H1 (cell line): ENCODE measurements around the gene SOX6. TPM values are rescaled to one million over a fixed set of nuclear protein-coding genes. Genes with fewer than 3 reads are reported as not detected.

Experiments
- CTBP2 ChIP-seq: IDR thresholded peaks from 2 replicates; pipeline ENCODE4 v1.7.0; 2011; ENCODE audit warnings: borderline replicate concordance, mild to moderate bottlenecking, moderate library complexity, mixed read lengths, low read length; ENCODE audit not compliant: insufficient read depth, insufficient read length
- E2F6 ChIP-seq: IDR thresholded peaks from 2 replicates; pipeline ENCODE4 v1.6.1; 2012; ENCODE audit warnings: inconsistent platforms
- JUN ChIP-seq: IDR thresholded peaks from 2 replicates; pipeline ENCODE4 v1.6.1; 2011; ENCODE audit warnings: low read depth, mild to moderate bottlenecking, improper control_type of control experiment, low read length
- JUND ChIP-seq: IDR thresholded peaks from 2 replicates; pipeline ENCODE4 v1.6.1; 2011; ENCODE audit warnings: mild to moderate bottlenecking, improper control_type of control experiment, low read length
- KDM5A ChIP-seq: fragments of 200-600 bp; IDR thresholded peaks from 2 replicates; pipeline ENCODE4 v1.7.1; 2012; ENCODE audit warnings: mild to moderate bottlenecking, low read length, inconsistent platforms, mixed read lengths
- SIN3A ChIP-seq, 2 experiments: IDR thresholded peaks in 1 of 2; conservative IDR thresholded peaks in 1 of 2; 2 replicates each; pipeline ENCODE4 v1.6.1; 2011 to 2012; ENCODE audit warnings: low read length in 2 of 2, improper control_type of control experiment in 1 of 2, low read depth in 1 of 2, mild to moderate bottlenecking in 1 of 2
- SP4 ChIP-seq: IDR thresholded peaks from 2 replicates; pipeline ENCODE4 v1.6.1; 2012; ENCODE audit warnings: low read length, inconsistent platforms
- TCF12 ChIP-seq: IDR thresholded peaks from 2 replicates; pipeline ENCODE4 v1.6.1; 2011; ENCODE audit warnings: low read depth, mild to moderate bottlenecking, low read length
- polyA plus RNA-seq, 7 experiments: library from polyadenylated mRNA; depleted of rRNA in 3 of 7; stranded (reverse) in 5 of 7; unstranded in 2 of 7; fragments of >200 nt in 5 of 7; fragments of 200-250 nt in 2 of 7; gene quantifications; 1 replicate in 5 of 7; 2 replicates in 1 of 7; 4 replicates in 1 of 7; pipeline versions ENCODE4 v1.2.1 to v1.2.3, GENCODE V29; 2011 to 2013; ENCODE audit warnings: missing spikeins in 2 of 7, mixed read lengths in 2 of 7
- total RNA-seq: library from RNA; stranded (reverse); fragmentation: NEBNext Ultra II Directional; extraction: Animal tissue kit (Norgen Biotek cat#: 25700); gene quantifications from 2 replicates; pipeline ENCODE4 v1.2.1, GENCODE V29; 2021
- TF ChIP-seq, protein P1 (sequence below): fragments of 300-600 bp; sonication (generic); IDR thresholded peaks from 2 replicates; pipeline ENCODE4 v1.7.1; 2012; ENCODE audit warnings: low read length, moderate library complexity, mild to moderate bottlenecking, inconsistent platforms; ENCODE audit not compliant: insufficient replicate concordance

SOX6 gene
- total and polyA plus RNA-seq, 2 of the 8 experiments (the other 6 are each of a cell fraction or from before 2014, with no cell fraction given): 0.09 TPM; not detected in 1

DNA sequence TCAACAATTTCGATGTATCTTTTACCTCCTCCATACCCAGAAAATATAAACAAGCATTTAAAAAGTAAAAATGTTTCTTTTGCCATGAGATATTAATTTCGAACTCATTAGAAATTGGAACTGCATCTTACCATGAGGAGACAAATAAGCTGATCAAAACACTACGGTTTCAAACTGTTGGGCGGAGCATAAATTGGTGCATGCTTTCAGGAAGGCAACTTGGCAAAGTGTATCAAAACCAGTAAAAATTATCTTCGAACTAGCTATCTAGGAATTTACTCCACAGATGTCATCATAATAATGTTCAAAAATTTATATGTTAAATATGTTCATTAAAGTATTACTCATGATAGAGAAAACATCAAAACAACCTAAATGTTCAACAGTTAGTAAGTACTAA lies 21.4 kb upstream of the SOX6 start (continued):
- TF ChIP-seq, protein P1, sequence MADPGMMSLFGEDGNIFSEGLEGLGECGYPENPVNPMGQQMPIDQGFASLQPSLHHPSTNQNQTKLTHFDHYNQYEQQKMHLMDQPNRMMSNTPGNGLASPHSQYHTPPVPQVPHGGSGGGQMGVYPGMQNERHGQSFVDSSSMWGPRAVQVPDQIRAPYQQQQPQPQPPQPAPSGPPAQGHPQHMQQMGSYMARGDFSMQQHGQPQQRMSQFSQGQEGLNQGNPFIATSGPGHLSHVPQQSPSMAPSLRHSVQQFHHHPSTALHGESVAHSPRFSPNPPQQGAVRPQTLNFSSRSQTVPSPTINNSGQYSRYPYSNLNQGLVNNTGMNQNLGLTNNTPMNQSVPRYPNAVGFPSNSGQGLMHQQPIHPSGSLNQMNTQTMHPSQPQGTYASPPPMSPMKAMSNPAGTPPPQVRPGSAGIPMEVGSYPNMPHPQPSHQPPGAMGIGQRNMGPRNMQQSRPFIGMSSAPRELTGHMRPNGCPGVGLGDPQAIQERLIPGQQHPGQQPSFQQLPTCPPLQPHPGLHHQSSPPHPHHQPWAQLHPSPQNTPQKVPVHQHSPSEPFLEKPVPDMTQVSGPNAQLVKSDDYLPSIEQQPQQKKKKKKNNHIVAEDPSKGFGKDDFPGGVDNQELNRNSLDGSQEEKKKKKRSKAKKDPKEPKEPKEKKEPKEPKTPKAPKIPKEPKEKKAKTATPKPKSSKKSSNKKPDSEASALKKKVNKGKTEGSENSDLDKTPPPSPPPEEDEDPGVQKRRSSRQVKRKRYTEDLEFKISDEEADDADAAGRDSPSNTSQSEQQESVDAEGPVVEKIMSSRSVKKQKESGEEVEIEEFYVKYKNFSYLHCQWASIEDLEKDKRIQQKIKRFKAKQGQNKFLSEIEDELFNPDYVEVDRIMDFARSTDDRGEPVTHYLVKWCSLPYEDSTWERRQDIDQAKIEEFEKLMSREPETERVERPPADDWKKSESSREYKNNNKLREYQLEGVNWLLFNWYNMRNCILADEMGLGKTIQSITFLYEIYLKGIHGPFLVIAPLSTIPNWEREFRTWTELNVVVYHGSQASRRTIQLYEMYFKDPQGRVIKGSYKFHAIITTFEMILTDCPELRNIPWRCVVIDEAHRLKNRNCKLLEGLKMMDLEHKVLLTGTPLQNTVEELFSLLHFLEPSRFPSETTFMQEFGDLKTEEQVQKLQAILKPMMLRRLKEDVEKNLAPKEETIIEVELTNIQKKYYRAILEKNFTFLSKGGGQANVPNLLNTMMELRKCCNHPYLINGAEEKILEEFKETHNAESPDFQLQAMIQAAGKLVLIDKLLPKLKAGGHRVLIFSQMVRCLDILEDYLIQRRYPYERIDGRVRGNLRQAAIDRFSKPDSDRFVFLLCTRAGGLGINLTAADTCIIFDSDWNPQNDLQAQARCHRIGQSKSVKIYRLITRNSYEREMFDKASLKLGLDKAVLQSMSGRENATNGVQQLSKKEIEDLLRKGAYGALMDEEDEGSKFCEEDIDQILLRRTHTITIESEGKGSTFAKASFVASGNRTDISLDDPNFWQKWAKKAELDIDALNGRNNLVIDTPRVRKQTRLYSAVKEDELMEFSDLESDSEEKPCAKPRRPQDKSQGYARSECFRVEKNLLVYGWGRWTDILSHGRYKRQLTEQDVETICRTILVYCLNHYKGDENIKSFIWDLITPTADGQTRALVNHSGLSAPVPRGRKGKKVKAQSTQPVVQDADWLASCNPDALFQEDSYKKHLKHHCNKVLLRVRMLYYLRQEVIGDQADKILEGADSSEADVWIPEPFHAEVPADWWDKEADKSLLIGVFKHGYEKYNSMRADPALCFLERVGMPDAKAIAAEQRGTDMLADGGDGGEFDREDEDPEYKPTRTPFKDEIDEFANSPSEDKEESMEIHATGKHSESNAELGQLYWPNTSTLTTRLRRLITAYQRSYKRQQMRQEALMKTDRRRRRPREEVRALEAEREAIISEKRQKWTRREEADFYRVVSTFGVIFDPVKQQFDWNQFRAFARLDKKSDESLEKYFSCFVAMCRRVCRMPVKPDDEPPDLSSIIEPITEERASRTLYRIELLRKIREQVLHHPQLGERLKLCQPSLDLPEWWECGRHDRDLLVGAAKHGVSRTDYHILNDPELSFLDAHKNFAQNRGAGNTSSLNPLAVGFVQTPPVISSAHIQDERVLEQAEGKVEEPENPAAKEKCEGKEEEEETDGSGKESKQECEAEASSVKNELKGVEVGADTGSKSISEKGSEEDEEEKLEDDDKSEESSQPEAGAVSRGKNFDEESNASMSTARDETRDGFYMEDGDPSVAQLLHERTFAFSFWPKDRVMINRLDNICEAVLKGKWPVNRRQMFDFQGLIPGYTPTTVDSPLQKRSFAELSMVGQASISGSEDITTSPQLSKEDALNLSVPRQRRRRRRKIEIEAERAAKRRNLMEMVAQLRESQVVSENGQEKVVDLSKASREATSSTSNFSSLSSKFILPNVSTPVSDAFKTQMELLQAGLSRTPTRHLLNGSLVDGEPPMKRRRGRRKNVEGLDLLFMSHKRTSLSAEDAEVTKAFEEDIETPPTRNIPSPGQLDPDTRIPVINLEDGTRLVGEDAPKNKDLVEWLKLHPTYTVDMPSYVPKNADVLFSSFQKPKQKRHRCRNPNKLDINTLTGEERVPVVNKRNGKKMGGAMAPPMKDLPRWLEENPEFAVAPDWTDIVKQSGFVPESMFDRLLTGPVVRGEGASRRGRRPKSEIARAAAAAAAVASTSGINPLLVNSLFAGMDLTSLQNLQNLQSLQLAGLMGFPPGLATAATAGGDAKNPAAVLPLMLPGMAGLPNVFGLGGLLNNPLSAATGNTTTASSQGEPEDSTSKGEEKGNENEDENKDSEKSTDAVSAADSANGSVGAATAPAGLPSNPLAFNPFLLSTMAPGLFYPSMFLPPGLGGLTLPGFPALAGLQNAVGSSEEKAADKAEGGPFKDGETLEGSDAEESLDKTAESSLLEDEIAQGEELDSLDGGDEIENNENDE: no peak
- TF ChIP-seq CTBP2 (no peak), JUN (no peak), E2F6 (no peak), SIN3A (conservative IDR thresholded peaks at IDR 0.05 in 1 of 2, IDR thresholded peaks at IDR 0.05 in 1 of 2; ENCODE audit: low read depth in 1 of 2, low read length in 2 of 2) (no peak), JUND (no peak), TCF12 (no peak), SP4 (no peak), KDM5A (no peak)
